ENCODE measurements around the gene FYCO1.

- no peak for TF ChIP-seq ZNF384 (IDR thresholded peaks at IDR 0.05)
- TF ChIP-seq FOXK2 (IDR thresholded peaks at IDR 0.05), result no peak
- no peak for TF ChIP-seq L3MBTL2 (conservative IDR thresholded peaks at IDR 0.05)
- TF ChIP-seq BHLHE40 (IDR thresholded peaks at IDR 0.05; ENCODE audit: borderline replicate concordance), result no peak
- TF ChIP-seq NFRKB (IDR thresholded peaks at IDR 0.05), result no peak
- no peak for TF ChIP-seq TARDBP (IDR thresholded peaks at IDR 0.05)
- TF ChIP-seq SUZ12 (IDR thresholded peaks at IDR 0.05), result no peak
- TF ChIP-seq FOXA1 (IDR thresholded peaks at IDR 0.05), result no peak
- TF ChIP-seq HDGF (IDR thresholded peaks at IDR 0.05; ENCODE audit: borderline replicate concordance), result no peak
- TF ChIP-seq FOXM1 (IDR thresholded peaks at IDR 0.05; ENCODE audit: borderline replicate concordance), result no peak
- no peak for TF ChIP-seq SP1 (IDR thresholded peaks at IDR 0.05)
- TF ChIP-seq ARNT (IDR thresholded peaks at IDR 0.05), result no peak
These were observed 14.1 kb downstream of the FYCO1 start for GRCh38 chr3:45981346-45982074.
